ENCODE measurements around the gene ST3GAL4.

ST3GAL4 gene

GRCh38 chr11:126347751-126348668, 7.5 kb upstream of the ST3GAL4 start:
- Mint-ChIP-seq H3K27me3 (no peaks in the 10 kb centered on the region), H3K36me3 (peaks cover 58% of the 10 kb centered on the region), H3K4me3 (no peak overlapping the region), H3K27ac (no peak overlapping the region), H3K4me1 (peaks cover 13% of the 10 kb centered on the region), H3K9me3 (no peaks in the 10 kb centered on the region)
- no peak for ATAC-seq

- Mint-ChIP-seq H3K27ac (no peak overlapping the region), H3K9me3 (no peaks in the 10 kb centered on the region), H3K4me1 (peaks cover 17% of the 10 kb centered on the region), H3K36me3 (peaks cover 48% of the 10 kb centered on the region), H3K4me3 (no peak overlapping the region), H3K27me3 (no peaks in the 10 kb centered on the region)
- ATAC-seq, result no peak
Measured at GRCh38 chr11:126348806-126349582, 6.5 kb upstream of the ST3GAL4 start.

GRCh38 chr11:126350836-126351235, 4.7 kb upstream of the ST3GAL4 start:
- peaks cover 25% of the 10 kb centered on the region for H3K4me1 Mint-ChIP-seq
- no peaks in the 10 kb centered on the region for H3K9me3 Mint-ChIP-seq
- ATAC-seq, result no peak

GRCh38 chr11:126352163-126352562, 3.3 kb upstream of the ST3GAL4 start:
- no peak overlapping the region for H3K4me3 Mint-ChIP-seq
- H3K36me3 Mint-ChIP-seq, result peaks cover 26% of the 10 kb centered on the region
- H3K27me3 Mint-ChIP-seq, result no peaks in the 10 kb centered on the region
- peaks cover 20% of the 10 kb centered on the region for H3K4me1 Mint-ChIP-seq
- no peaks in the 10 kb centered on the region for H3K9me3 Mint-ChIP-seq
- H3K27ac Mint-ChIP-seq, result peak overlapping the region; percentile 48
- no peak for ATAC-seq

More at GRCh38 chr11:126350836-126351235, 4.7 kb upstream of the ST3GAL4 start:
- no peak overlapping the region for H3K4me3 Mint-ChIP-seq
- no peak overlapping the region for H3K27ac Mint-ChIP-seq
- H3K36me3 Mint-ChIP-seq, result peaks cover 32% of the 10 kb centered on the region
- no peaks in the 10 kb centered on the region for H3K27me3 Mint-ChIP-seq

- H3K4me1 Mint-ChIP-seq, result peaks cover 20% of the 10 kb centered on the region
- peaks cover 17% of the 10 kb centered on the region for H3K36me3 Mint-ChIP-seq
- no peak for ATAC-seq
- H3K4me3 Mint-ChIP-seq, result no peak overlapping the region
- no peaks in the 10 kb centered on the region for H3K9me3 Mint-ChIP-seq
- peak overlapping the region; percentile 48 for H3K27ac Mint-ChIP-seq
- no peaks in the 10 kb centered on the region for H3K27me3 Mint-ChIP-seq
Measured at GRCh38 chr11:126352934-126353801, 2.3 kb upstream of the ST3GAL4 start.

- peaks cover 6% of the 10 kb centered on the region for H3K36me3 Mint-ChIP-seq
- peak; percentile 51 for ATAC-seq
- no peaks in the 10 kb centered on the region for H3K9me3 Mint-ChIP-seq
- H3K4me3 Mint-ChIP-seq, result peak overlapping the region; percentile 85
- H3K27ac Mint-ChIP-seq, result peak overlapping the region; percentile 79
- H3K4me1 Mint-ChIP-seq, result peaks cover 20% of the 10 kb centered on the region
- H3K27me3 Mint-ChIP-seq, result no peaks in the 10 kb centered on the region
Measured at GRCh38 chr11:126354631-126355323, 709 bp upstream of the ST3GAL4 start.

- H3K4me1 Mint-ChIP-seq, result peaks cover 20% of the 10 kb centered on the region
- H3K9me3 Mint-ChIP-seq, result no peaks in the 10 kb centered on the region
- H3K27ac Mint-ChIP-seq, result no peak overlapping the region
- no peaks in the 10 kb centered on the region for H3K36me3 Mint-ChIP-seq
- peak; percentile 42 for ATAC-seq
- H3K4me3 Mint-ChIP-seq, result peak overlapping the region; percentile 73
- H3K27me3 Mint-ChIP-seq, result no peaks in the 10 kb centered on the region
Measured at GRCh38 chr11:126355926-126356897, 726 bp downstream of the ST3GAL4 start.

GRCh38 chr11:126357055-126357962, 1.8 kb downstream of the ST3GAL4 start:
- H3K27ac Mint-ChIP-seq, result no peak overlapping the region
- H3K4me3 Mint-ChIP-seq, result no peak overlapping the region
- H3K36me3 Mint-ChIP-seq, result no peaks in the 10 kb centered on the region
- H3K4me1 Mint-ChIP-seq, result peaks cover 19% of the 10 kb centered on the region
- no peaks in the 10 kb centered on the region for H3K27me3 Mint-ChIP-seq
- no peak for ATAC-seq
- H3K9me3 Mint-ChIP-seq, result no peaks in the 10 kb centered on the region

- H3K4me1 Mint-ChIP-seq, result peaks cover 11% of the 10 kb centered on the region
- H3K9me3 Mint-ChIP-seq, result no peaks in the 10 kb centered on the region
- H3K27ac Mint-ChIP-seq, result no peak overlapping the region
- no peak for ATAC-seq
- no peaks in the 10 kb centered on the region for H3K27me3 Mint-ChIP-seq
- no peaks in the 10 kb centered on the region for H3K36me3 Mint-ChIP-seq
- H3K4me3 Mint-ChIP-seq, result no peak overlapping the region
Measured at GRCh38 chr11:126357969-126358762, 2.7 kb downstream of the ST3GAL4 start.

GRCh38 chr11:126358763-126359160, 3.3 kb downstream of the ST3GAL4 start:
- no peaks in the 10 kb centered on the region for H3K9me3 Mint-ChIP-seq
- no peaks in the 10 kb centered on the region for H3K27me3 Mint-ChIP-seq
- no peak for ATAC-seq
- H3K27ac Mint-ChIP-seq, result no peak overlapping the region
- no peaks in the 10 kb centered on the region for H3K36me3 Mint-ChIP-seq
- H3K4me1 Mint-ChIP-seq, result peaks cover 8% of the 10 kb centered on the region
- no peak overlapping the region for H3K4me3 Mint-ChIP-seq

- Mint-ChIP-seq H3K27me3 (no peaks in the 10 kb centered on the region), H3K4me3 (no peak overlapping the region), H3K27ac (no peak overlapping the region), H3K4me1 (peaks cover 6% of the 10 kb centered on the region), H3K36me3 (no peaks in the 10 kb centered on the region), H3K9me3 (no peaks in the 10 kb centered on the region)
- no peak for ATAC-seq
Measured at GRCh38 chr11:126359431-126360048, 4.1 kb downstream of the ST3GAL4 start.

- no peaks in the 10 kb centered on the region for H3K9me3 Mint-ChIP-seq
- no peak overlapping the region for H3K4me3 Mint-ChIP-seq
- peaks cover 1% of the 10 kb centered on the region for H3K4me1 Mint-ChIP-seq
- no peaks in the 10 kb centered on the region for H3K27me3 Mint-ChIP-seq
- ATAC-seq, result no peak
- H3K36me3 Mint-ChIP-seq, result no peaks in the 10 kb centered on the region
- no peak overlapping the region for H3K27ac Mint-ChIP-seq
Measured at GRCh38 chr11:126360049-126360446, 4.6 kb downstream of the ST3GAL4 start.
